NCI-H82 treated with DMSO at 0.1 percent for 48 hours (cell line): ENCODE measurements around the gene OAF.

Source experiments
- DNase-seq: peaks from one replicate; lab custom pipeline; 2025; ENCODE audit not compliant: unreplicated experiment; lab: John Stamatoyannopoulos, UW

The OAF gene

GRCh38 chr11:120220747-120221037, 9.9 kb downstream of the OAF start:
- no peak for DNase-seq

DNA sequence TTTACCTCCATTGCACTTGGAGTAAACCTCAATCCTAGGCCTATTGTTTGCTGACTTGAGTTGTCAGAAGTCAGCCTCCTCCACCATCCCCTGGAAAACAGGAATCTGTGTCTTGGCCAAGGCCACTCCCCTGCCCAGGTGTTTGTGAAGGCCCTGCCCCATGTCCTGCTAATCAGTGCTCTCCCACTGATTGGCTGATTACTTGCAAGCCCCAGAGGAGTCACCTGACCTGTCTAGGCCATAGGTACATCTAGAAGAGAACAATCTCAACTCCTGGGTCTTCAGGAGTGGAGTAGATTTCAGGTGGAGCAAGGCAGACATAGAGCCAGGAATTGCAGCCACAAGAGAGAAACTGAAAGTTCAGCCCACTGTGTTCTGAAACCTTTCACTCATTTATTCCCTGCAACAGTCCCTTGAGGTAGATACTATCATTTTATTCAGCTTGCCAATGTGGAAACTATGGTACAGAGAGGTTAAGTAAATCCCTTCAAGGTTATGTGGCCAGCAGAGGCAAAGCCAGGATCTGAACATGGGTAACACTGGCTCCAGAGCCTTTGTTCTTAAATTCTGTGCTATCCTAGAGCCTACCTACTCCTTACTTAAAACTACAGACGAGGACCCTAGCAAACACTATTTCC, 10.4 kb downstream of the OAF start:
- DNase-seq, result no peak

- no peak for DNase-seq
Measured at GRCh38 chr11:120222916-120223315, 12.1 kb downstream of the OAF start.

- no peak for DNase-seq
Measured at GRCh38 chr11:120223793-120224192, 13.0 kb downstream of the OAF start.

DNA sequence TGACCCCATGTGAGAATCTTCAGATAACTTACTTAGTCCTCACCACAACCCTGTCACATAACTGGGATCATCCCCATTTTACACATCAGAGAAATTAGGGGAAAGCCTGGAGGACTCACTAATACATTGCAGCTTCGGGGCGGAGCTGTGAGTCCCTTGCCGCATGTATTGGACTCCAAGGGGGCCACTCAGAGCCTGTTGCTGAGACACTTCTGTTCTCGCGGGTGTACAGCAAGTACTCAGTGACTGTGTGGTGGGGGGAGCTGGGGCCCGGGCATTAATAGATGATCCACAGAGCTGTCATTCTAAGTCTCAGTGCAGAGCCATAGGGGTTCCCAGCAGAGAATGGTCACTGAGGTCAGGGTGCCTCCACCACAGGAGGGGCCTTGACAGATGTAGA, 13.5 kb downstream of the OAF start:
- DNase-seq, result no peak

DNA sequence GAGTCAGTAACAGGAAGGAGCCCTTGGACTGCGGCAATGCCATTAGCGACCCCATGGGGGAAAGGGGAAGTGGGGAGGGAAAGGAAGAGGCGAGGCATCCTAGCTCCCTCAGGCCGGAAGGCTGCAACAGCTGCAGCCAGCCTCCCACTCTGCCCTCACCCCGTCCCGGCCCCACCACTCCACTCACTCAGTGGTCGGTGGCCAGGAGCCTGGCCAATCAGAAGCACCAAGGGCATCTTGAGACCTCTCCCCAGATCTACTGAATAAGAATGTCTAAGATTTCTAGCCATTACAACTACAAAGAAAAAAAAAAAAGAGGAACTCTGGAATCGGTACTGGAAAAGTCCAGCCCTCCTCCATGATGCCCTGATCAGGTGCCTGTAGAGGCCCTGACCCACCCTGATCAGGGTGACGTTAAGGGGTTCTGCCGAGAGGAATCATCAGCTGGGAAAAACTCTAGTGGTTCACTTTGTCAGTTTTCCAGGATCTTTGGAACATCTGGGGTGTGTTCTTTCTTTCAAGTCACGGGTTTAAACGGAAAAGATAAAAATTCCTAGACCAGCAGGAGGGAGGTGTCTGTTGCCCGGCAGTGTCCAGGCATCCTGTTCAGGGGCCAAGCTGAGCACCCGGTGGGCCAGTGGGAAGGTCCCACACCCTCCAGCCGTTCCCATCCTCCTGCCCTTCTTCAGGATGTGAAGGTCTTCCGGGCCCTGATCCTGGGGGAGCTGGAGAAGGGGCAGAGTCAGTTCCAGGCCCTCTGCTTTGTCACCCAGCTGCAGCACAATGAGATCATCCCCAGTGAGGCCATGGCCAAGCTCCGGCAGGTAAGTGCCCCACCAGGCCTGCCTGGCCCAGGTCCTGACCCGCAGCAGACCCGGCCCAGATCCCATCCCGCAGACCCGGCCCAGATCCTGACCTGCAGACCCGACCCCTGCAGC, 14.4 kb downstream of the OAF start:
- no peak for DNase-seq

- no peak for DNase-seq
Measured at GRCh38 chr11:120226242-120226641, 15.4 kb downstream of the OAF start.

DNA sequence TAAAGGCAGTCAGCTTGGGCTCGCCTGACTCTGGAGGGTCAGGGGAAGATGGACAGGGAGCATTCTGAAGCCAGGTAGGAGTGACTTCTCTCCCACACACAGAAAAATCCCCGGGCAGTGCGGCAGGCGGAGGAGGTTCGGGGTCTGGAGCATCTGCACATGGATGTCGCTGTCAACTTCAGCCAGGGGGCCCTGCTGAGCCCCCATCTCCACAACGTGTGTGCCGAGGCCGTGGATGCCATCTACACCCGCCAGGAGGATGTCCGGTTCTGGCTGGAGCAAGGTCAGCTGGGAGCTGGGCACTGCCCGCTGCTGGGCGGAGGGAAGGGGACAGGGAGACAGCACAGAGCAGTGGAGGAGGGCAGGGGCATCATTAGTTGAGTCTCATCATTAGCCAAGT, 15.9 kb downstream of the OAF start:
- no peak for DNase-seq

DNA sequence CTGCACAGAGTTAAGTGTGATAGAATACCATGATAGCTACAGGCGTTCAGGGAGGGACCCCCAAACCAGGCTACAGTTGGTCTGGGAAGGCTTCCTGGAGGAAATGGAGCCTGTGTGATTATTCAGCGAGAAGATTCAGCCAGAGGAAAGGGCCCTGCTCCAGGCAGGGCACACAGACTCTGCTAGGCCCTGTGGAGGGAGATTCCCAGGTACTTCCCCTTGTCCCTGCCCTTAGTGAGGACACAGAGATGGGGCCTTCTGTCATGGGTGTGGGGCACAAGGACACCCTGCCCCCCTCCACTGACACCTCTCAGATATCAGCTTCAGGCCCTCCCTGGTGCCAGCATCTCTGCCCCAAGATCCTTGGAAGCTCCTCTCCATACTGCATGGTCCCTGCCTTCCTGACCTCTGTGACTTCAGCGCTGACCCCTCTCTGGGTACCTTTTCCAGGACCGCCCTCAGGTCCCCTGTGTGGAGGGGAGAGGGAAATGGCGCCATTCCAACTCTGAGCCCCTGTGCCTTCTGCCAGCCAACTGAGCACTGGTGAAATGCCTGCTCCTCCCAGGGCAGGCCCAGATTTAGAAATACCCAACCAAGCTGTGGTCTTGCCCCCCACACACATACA, 16.5 kb downstream of the OAF start:
- DNase-seq, result no peak

DNA sequence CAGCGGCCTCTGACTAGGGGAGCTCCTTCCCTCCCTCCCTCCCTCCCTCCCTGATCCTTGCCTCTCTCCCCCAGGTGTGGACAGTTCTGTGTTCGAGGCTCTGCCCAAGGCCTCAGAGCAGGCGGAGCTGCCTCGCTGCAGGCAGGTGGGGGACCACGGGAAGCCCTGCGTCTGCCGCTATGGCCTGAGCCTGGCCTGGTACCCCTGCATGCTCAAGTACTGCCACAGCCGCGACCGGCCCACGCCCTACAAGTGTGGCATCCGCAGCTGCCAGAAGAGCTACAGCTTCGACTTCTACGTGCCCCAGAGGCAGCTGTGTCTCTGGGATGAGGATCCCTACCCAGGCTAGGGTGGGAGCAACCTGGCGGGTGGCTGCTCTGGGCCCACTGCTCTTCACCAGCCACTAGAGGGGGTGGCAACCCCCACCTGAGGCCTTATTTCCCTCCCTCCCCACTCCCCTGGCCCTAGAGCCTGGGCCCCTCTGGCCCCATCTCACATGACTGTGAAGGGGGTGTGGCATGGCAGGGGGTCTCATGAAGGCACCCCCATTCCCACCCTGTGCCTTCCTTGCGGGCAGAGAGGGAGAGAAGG, 18.1 kb downstream of the OAF start:
- DNase-seq, result no peak

DNA sequence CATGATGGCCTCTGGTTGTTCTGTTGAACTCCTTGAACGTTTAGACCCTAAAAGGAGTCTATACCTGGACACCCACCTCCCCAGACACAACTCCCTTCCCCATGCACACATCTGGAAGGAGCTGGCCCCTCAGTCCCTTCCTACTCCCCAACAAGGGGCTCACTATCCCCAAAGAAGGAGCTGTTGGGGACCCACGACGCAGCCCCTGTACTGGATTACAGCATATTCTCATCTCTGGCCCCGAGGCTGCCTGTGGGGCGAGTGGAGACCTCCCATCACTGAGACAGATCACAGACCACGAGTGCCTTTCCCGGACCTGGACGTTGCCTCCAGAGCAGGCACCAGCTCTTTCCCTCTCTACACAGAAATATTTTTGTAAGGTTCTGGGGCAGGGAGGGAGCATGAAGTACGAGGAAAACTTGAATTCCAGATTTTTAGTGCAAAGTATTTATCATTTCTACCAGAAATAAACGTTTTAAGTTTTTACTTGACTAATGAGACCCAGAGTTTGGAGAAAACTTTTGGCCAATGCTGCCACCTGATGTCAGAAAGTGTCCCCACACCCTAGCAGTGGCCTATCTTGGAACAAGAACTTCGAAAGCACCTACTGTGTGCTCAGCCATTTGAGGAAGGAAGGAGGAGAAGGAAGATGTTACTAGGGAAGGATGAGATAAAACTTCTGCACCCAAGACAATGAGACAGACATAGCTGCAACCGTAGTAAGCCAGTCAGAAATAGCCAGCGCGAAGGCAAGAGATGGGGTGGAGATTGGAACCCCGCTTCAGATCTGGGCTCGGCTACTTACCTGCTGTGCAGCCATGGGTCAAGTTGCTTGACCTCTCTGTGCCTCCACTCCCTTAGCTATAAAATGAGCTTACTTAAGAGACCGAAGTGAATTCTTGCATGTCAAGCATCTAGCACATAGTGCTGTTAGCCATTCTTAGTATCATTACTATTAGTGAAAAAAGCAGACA, 18.9 kb downstream of the OAF start:
- DNase-seq, result no peak

GRCh38 chr11:120230433-120231071, 19.7 kb downstream of the OAF start:
- no peak for DNase-seq

DNA sequence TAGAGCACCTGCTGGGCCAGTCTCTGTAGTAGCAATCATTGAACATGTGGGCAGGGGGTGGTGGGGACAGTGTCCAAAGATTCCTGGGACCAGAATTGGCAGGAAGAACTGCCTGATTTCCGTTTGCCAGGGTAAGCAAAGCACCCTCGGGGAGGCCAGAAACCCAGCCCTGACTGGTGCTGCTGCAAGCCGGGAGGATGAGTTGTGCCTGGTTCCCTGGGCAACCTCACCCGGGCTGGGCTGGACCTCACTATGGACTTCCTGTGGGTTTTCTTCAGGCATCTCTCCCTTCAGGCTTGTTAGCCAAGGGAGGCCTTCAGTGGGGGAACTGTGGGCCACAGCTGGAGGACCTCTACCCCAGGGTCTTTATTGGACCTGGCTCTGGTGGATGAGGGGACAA, 21.1 kb downstream of the OAF start:
- DNase-seq, result no peak

DNA sequence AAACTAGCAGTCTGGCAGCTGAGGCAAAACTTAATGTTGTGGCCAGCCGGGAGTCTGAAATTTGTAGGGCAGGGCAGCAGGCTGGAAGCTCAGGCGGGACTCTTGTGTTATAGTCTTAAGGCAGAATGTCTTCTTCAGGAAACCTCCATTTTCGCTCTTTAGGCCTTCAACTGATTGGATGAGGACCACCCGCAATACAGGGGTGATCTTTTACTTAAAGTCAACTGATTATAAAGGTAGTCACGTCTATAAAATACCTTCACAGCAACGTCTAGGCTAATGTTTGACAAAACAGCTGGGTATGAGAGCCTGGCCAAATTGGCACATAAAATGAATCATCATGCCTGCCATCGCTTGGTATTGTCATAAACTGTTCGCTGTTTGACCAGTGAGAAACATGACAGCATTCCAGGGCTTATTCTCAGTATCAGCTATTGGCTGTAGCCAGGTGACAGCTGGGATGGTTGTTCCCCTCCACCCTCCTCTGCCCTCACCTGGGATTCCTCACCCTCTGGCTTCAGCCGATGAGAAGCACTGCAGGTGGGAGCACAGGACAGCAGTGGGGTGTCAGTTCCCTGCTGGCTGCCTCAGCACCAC, 22.5 kb downstream of the OAF start:
- no peak for DNase-seq

GRCh38 chr11:120235024-120235628, 24.3 kb downstream of the OAF start:
- DNase-seq, result peak; percentile 7

DNA sequence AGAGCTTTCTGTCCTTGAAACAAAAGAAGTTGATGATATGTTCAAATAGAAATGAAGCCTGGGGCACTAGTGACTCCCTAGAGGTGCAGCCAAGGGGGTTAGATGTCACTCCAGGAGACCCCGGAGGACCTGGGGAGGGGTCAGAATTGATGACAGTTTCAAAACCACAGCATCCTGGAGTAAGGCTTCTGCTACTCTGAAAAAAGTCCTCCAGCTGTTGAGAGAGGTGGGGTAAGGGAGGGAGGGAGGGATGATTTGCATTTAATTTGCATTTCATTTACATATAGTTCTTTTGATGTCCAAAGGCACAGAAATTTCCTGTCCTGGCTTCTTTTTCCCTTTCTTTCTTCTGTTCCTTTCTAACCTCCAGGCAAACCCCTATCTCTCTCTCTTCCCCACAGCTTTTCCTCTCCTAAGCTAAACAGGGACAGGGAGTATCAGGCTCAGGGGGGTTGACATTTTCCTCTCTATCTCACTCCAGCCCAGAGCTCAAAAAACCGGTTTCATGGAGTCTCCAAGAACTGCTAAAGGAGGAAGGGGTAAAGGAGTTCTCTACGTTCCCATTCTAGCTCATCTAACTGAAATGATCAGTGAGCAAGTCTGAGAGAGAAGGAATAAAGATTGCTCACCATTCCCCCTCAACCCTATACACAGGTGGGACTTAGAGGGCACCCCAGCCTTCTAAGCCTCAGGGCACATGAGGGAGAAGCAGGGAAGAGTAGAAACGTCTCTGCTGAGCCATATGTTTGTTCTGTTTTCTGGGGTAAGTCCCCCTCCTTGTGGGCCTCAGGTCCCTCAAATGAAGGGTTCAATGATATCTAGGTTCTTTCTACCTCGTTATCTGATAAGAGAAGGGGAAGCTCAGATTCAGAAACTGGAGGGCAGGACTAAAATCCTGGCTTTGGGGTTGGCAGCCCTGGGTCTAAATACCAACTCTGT, 25.6 kb downstream of the OAF start:
- DNase-seq, result no peak

- no peak for DNase-seq
Measured at GRCh38 chr11:120238968-120239620, 28.3 kb downstream of the OAF start.
